OCI-LY3 (cell line): Measurements from ENCODE around the gene NHERF2.
A peak's percentile ranks its signal among the peaks of the same experiment; 100 is the strongest.
"Not testable (repeated sequence)": the region's sequence is repeated elsewhere in the genome, so short reads cannot be mapped to it uniquely, and the experiment has no call there.

Source experiments
- H2AFZ ChIP-seq: fragments of 200-600, 300-600 bp; shearing (Covaris generic); 2 replicates; pipeline ENCODE4 v1.6.0; 2014; ENCODE audit warnings: antibody characterized with exemption, low read depth, low read length
- H3K27ac ChIP-seq: fragments of 200-600, 300-600 bp; sonication (generic); 2 replicates; pipeline ENCODE4 v1.5.1; 2014; ENCODE audit warnings: mild to moderate bottlenecking, low read length, moderate library complexity, mixed read lengths
- H3K27me3 ChIP-seq: fragments of 200-600, 300-600 bp; sonication (generic); 2 replicates; pipeline ENCODE4 v1.6.1; 2014; ENCODE audit warnings: low read depth, low read length, mixed read lengths
- H3K36me3 ChIP-seq: fragments of 200-600, 300-600 bp; sonication (generic); replicated peaks from 2 replicates; pipeline ENCODE3; 2014; ENCODE audit warnings: low read depth, low read length, mixed read lengths
- H3K4me1 ChIP-seq: fragments of 300-600, 200-600 bp; sonication (generic); 2 replicates; pipeline ENCODE4 v1.6.1; 2014; ENCODE audit warnings: low read length, mixed read lengths
- H3K4me2 ChIP-seq: fragments of 200-600, 300-600 bp; sonication (generic); 2 replicates; pipeline ENCODE4 v1.6.1; 2014; ENCODE audit warnings: low read length, mixed read lengths
- H3K4me3 ChIP-seq: fragments of 300-600, 200-600 bp; sonication (generic); 2 replicates; pipeline ENCODE4 v1.5.1; 2014; ENCODE audit warnings: antibody characterized with exemption, mild to moderate bottlenecking, low read length, moderate library complexity
- H3K79me2 ChIP-seq: fragments of 300-600, 200-600 bp; shearing (Covaris generic); 2 replicates; pipeline ENCODE4 v1.6.1; 2014; ENCODE audit warnings: mild to moderate bottlenecking, low read length, mixed read lengths
- H3K9ac ChIP-seq: fragments of 300-600, 200-600 bp; shearing (Covaris generic); 2 replicates; pipeline ENCODE4 v1.6.0; 2014; ENCODE audit warnings: mild to moderate bottlenecking, low read length, moderate library complexity
- H3K9me3 ChIP-seq: fragments of 200-600, 300-600 bp; shearing (Covaris generic); 2 replicates; pipeline ENCODE4 v1.6.1; 2014; ENCODE audit warnings: low read length, mixed read lengths; ENCODE audit not compliant: insufficient read depth
- H4K20me1 ChIP-seq: fragments of 200-600, 300-600 bp; sonication (generic); 2 replicates; pipeline ENCODE4 v1.6.1; 2016; ENCODE audit warnings: low read length, mixed read lengths; ENCODE audit not compliant: insufficient read depth
- EZH2phosphoT487 ChIP-seq: fragments of 200-600 bp; shearing (Covaris generic); IDR thresholded peaks from 2 replicates; pipeline ENCODE4 v1.6.1; 2018; ENCODE audit warnings: antibody characterized with exemption, mixed run types, low read depth
- TF ChIP-seq, protein P1 (sequence below): fragments of 200-600, 300-600 bp; sonication (generic); IDR thresholded peaks from 2 replicates; pipeline ENCODE4 v1.5.1; 2014; ENCODE audit warnings: antibody characterized with exemption, low read length, low read depth

Gene NHERF2

DNA sequence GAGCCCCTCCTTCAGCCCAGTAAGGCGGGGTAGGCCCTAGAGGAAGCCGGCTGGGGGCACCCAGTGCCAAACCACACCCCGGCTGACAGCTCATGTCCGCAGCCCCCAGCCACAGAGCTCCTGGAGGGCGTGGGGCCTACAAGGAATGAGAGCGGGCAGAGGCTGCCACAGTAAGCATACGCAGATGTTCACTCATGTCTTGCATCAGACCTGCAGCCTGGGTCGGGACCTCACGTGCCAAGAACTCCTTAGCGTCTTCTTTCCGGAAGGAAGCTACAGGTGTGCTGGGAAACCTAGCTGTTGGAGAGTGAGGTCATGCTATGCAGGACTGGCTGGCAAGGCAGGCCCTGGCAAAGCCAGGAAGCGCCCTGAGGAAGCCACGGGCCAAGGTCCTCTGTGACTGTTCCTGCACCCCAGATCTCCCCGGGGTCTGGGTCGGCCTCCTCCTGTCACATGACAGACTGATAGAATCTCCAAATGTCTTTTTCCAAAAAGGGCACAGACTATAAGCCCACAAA, 18.6 kb upstream of the NHERF2 start:
- Histone ChIP-seq H3K27ac (peak overlapping the region; percentile 68), H3K9me3 (no peaks in the 10 kb centered on the region), H3K36me3 (peaks cover 18% of the 10 kb centered on the region), H3K9ac (peak overlapping the region; percentile 87), H3K27me3 (no peaks in the 10 kb centered on the region), H3K79me2 (peaks cover 76% of the 10 kb centered on the region), H4K20me1 (peaks cover 59% of the 10 kb centered on the region), H3K4me1 (peaks cover 29% of the 10 kb centered on the region), H2AFZ (no peak overlapping the region), H3K4me2 (peak overlapping the region; percentile 99), H3K4me3 (peak overlapping the region; percentile 95)
- TF ChIP-seq, protein P1, sequence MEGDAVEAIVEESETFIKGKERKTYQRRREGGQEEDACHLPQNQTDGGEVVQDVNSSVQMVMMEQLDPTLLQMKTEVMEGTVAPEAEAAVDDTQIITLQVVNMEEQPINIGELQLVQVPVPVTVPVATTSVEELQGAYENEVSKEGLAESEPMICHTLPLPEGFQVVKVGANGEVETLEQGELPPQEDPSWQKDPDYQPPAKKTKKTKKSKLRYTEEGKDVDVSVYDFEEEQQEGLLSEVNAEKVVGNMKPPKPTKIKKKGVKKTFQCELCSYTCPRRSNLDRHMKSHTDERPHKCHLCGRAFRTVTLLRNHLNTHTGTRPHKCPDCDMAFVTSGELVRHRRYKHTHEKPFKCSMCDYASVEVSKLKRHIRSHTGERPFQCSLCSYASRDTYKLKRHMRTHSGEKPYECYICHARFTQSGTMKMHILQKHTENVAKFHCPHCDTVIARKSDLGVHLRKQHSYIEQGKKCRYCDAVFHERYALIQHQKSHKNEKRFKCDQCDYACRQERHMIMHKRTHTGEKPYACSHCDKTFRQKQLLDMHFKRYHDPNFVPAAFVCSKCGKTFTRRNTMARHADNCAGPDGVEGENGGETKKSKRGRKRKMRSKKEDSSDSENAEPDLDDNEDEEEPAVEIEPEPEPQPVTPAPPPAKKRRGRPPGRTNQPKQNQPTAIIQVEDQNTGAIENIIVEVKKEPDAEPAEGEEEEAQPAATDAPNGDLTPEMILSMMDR: no peak

DNA sequence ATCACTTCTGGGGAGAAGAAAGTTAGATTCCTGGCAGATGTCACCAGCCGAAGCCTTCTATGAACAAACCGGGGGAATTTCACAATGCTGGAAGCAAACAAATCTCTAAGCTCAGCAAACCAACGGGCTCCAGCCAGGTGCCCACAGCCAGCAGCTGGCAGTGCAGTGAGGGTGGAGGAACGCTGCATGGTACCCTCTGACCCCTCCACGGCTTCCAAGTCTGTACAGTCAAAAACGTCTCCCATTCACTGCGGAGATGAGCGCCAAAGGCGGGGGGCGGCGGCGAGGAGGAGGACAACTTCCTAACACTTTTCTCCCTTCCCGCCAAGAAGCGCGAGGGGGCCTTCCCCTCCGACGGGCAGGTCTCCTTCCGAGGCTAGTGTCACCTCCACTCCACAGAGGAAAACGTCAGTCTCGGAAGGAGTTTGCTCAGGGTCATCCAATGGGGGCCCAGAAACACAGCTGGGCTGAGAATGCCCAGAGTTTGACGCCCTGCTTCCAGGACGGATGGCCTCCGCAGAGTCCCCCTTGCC, 18.0 kb upstream of the NHERF2 start:
- Histone ChIP-seq H2AFZ (no peak overlapping the region), H3K4me3 (peak overlapping the region; percentile 95), H4K20me1 (peaks cover 53% of the 10 kb centered on the region), H3K79me2 (peaks cover 70% of the 10 kb centered on the region), H3K4me2 (peak overlapping the region; percentile 99), H3K27ac (peak overlapping the region; percentile 68), H3K9me3 (no peaks in the 10 kb centered on the region), H3K4me1 (peaks cover 29% of the 10 kb centered on the region), H3K9ac (peak overlapping the region; percentile 87), H3K27me3 (no peaks in the 10 kb centered on the region), H3K36me3 (peaks cover 12% of the 10 kb centered on the region)
- TF ChIP-seq EZH2phosphoT487: no peak

DNA sequence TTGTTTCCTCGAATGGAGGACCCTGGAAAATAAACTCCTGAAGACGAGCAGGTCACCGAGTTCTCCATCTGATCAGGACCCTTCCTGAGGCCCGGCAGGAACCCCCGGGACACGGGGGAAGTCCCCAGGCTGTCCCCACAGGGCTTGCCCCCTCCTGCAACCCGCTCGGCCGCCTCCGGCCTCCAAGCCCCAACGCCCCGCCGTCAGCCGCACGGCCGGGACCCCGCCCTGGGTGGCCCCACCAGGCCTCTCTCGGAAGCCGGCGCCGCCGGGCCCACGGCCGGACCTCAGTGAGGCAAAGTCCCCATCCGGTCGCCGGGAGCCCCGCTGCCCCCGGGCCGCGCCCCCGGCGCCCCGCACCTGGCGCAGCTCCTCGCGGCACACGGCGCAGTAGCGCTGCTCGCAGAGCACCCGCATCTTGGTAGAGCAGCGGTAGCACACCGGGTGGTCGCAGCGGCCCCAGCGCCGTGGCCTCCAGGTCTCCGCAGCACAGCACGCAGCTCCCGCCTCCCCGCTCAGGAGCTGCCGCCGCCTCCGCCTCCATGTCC, 17.5 kb upstream of the NHERF2 start:
- Histone ChIP-seq H3K4me3 (peak overlapping the region; percentile 95), H3K27me3 (no peaks in the 10 kb centered on the region), H3K9me3 (no peaks in the 10 kb centered on the region), H3K36me3 (peaks cover 12% of the 10 kb centered on the region), H3K27ac (peak overlapping the region; percentile 68), H3K4me2 (peak overlapping the region; percentile 99), H3K4me1 (peaks cover 25% of the 10 kb centered on the region), H3K9ac (peak overlapping the region; percentile 87), H2AFZ (no peak overlapping the region), H4K20me1 (peaks cover 48% of the 10 kb centered on the region), H3K79me2 (peaks cover 65% of the 10 kb centered on the region)
- TF ChIP-seq, protein P1: no peak
- TF ChIP-seq EZH2phosphoT487: no peak

DNA sequence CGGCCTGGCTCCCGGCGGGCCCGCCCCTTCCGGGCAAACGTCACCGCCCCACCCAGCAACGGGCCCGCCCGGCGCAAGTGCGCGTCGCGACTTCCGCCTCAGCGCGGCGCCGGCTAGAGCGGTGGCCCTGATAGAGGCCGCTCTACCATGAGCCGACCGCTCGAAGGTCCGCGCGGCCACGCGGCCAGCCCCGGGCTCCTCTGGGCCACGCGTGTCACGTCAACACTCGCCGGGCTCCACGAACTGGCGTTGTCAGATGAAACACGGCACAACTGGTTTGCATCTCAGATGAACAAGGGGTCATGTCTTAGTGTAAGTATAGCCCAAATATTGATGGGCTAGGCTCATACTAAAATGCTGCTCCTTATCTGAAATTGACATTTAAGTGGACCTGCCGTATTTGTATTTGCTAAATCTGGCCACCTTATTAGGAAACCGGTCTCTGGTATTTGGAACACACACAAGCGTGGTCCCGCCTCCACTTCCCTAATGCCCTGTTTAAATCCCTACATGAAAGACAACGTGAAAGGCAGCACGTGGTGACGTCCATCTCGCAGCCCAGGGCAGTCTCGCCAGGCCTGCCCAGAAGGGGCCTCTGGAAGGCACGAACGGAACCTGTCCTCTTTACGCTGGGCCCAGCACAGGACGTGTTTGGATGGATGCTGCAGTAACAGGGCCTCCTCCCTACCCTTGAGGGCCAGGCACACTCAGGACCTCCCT, 16.8 kb upstream of the NHERF2 start, which contains the start of gene ZNF598:
ZNF598 (minus strand) TSS at position 31 of the 720 bp plus-strand sequence.
- H3K27ac ChIP-seq: peak within 1 kb of the TSS; percentile 68
- H3K27me3 ChIP-seq: no peaks in the 10 kb centered on the region
- H3K79me2 ChIP-seq: peaks cover 57% of the 10 kb centered on the region
- H3K9ac ChIP-seq: peak within 1 kb of the TSS; percentile 96
- H3K4me3 ChIP-seq: peak within 1 kb of the TSS; percentile 95
- peaks cover 41% of the 10 kb centered on the region for H4K20me1 ChIP-seq
- no peaks in the 10 kb centered on the region for H3K9me3 ChIP-seq
- peaks cover 12% of the 10 kb centered on the region for H3K36me3 ChIP-seq
- H2AFZ ChIP-seq: peak within 1 kb of the TSS; percentile 58; the same call in 1 of the 2 replicates
- H3K4me1 ChIP-seq: peaks cover 21% of the 10 kb centered on the region
- H3K4me2 ChIP-seq: peak within 1 kb of the TSS; percentile 99
- no peak for TF ChIP-seq EZH2phosphoT487
- TF ChIP-seq, protein P1: no peak

- not testable (repeated sequence) for H3K9me3 ChIP-seq, H3K9ac ChIP-seq, H3K4me3 ChIP-seq, H3K4me2 ChIP-seq, H2AFZ ChIP-seq, H3K27me3 ChIP-seq, H3K27ac ChIP-seq
- Histone ChIP-seq H4K20me1 (peaks cover 23% of the 10 kb centered on the region), H3K79me2 (peaks cover 40% of the 10 kb centered on the region), H3K36me3 (peaks cover 12% of the 10 kb centered on the region), H3K4me1 (peaks cover 21% of the 10 kb centered on the region)
Observed at GRCh38 chr16:2011726-2012125, 15.0 kb upstream of the NHERF2 start.
